GM23338 (cell line): ENCODE measurements around the gene UGT2A3. TPM values are rescaled to one million over a fixed set of nuclear protein-coding genes. Genes with fewer than 3 reads are reported as not detected.

Source experiments
- ATAC-seq: fragments of 200-7000 bp; cut with Tn5 transposase; 3 replicates; pipeline ENCODE4 v1.9.1; 2020
- DNase-seq: peaks from one replicate; pipeline ENCODE4 v3.0.0-alpha.2; 2015; ENCODE audit warnings: low spot score
- H2AFZ ChIP-seq: fragments of 200-600 bp; sonication (generic); 2 replicates; pipeline ENCODE4 v1.8.0; 2016; ENCODE audit warnings: antibody characterized with exemption, mild to moderate bottlenecking, moderate library complexity
- H3F3A ChIP-seq: fragments of 200-600 bp; sonication (generic); replicated peaks from 2 replicates; pipeline ENCODE4 v1.8.0; 2017; ENCODE audit warnings: antibody characterized with exemption, mixed run types, low read depth
- H3K27ac ChIP-seq: fragments of 200-600 bp; sonication (generic); 2 replicates; pipeline ENCODE4 v1.6.1; 2016; ENCODE audit warnings: low read depth
- H3K27me3 ChIP-seq: fragments of 200-600 bp; sonication (generic); 2 replicates; pipeline ENCODE4 v1.8.0; 2016; ENCODE audit warnings: mild to moderate bottlenecking, mixed run types, moderate library complexity; ENCODE audit not compliant: insufficient read depth
- H3K36me3 ChIP-seq: fragments of 200-600 bp; sonication (generic); 2 replicates; pipeline ENCODE4 v1.8.0; 2016; ENCODE audit warnings: mild to moderate bottlenecking; ENCODE audit not compliant: insufficient read depth
- H3K4me1 ChIP-seq: fragments of 200-600 bp; sonication (generic); 2 replicates; pipeline ENCODE4 v1.8.0; 2016; ENCODE audit warnings: mild to moderate bottlenecking, moderate library complexity; ENCODE audit not compliant: insufficient read depth
- H3K4me2 ChIP-seq: fragments of 200-600 bp; sonication (generic); 2 replicates; pipeline ENCODE4 v1.7.1; 2017; ENCODE audit warnings: mixed run types
- H3K4me3 ChIP-seq: fragments of 200-600 bp; sonication (generic); 2 replicates; pipeline ENCODE4 v1.6.1; 2016; ENCODE audit warnings: mixed run types
- H3K79me2 ChIP-seq: fragments of 200-600 bp; sonication (generic); replicated peaks from 2 replicates; pipeline ENCODE4 v1.8.0; 2017; ENCODE audit warnings: mild to moderate bottlenecking; ENCODE audit not compliant: insufficient read depth
- H3K9me2 ChIP-seq: fragments of 200-600 bp; sonication (generic); 2 replicates; pipeline ENCODE4 v1.8.0; 2017; ENCODE audit not compliant: insufficient read depth
- H4K20me1 ChIP-seq: fragments of 200-600 bp; sonication (generic); replicated peaks from 2 replicates; pipeline ENCODE4 v1.8.0; 2017; ENCODE audit warnings: mild to moderate bottlenecking; ENCODE audit not compliant: insufficient read depth
- H3K27ac Mint-ChIP-seq: 2 replicates; pipeline ENCODE4 v1.8.0; 2020; ENCODE audit warnings: inconsistent platforms, mild to moderate bottlenecking, moderate library complexity, mixed read lengths
- H3K27me3 Mint-ChIP-seq: 3 replicates; pipeline ENCODE4 v1.8.0; 2022; ENCODE audit warnings: low read depth, mild to moderate bottlenecking, moderate library complexity, mixed read lengths, inconsistent platforms; ENCODE audit not compliant: insufficient read depth, poor library complexity
- H3K36me3 Mint-ChIP-seq: 3 replicates; pipeline ENCODE4 v1.8.0; 2021; ENCODE audit warnings: low read depth, mild to moderate bottlenecking, inconsistent platforms, moderate library complexity, mixed read lengths
- H3K4me1 Mint-ChIP-seq: 3 replicates; pipeline ENCODE4 v1.8.0; 2020; ENCODE audit warnings: mild to moderate bottlenecking, inconsistent platforms, mixed read lengths
- H3K4me3 Mint-ChIP-seq: 3 replicates; pipeline ENCODE4 v1.8.0; 2021; ENCODE audit warnings: moderate library complexity, mild to moderate bottlenecking, inconsistent platforms, mixed read lengths
- H3K9me3 Mint-ChIP-seq: 3 replicates; pipeline ENCODE4 v1.8.0; 2020; ENCODE audit warnings: moderate library complexity, mild to moderate bottlenecking, inconsistent platforms, mixed read lengths
- CTCF ChIP-seq, 2 experiments: fragments of 200-600 bp in 1 of 2; sonication (generic) in 1 of 2; conservative IDR thresholded peaks; 2 replicates each; pipeline versions ENCODE4 v1.5.1 to v1.6.1; 2016 to 2017; ENCODE audit warnings: antibody characterized with exemption in 2 of 2, low read depth in 2 of 2, mild to moderate bottlenecking in 2 of 2, moderate library complexity in 1 of 2
- EZH2phosphoT487 ChIP-seq: fragments of 200-600 bp; sonication (generic); IDR thresholded peaks from one replicate; pipeline ENCODE4 v1.8.1; 2018; ENCODE audit warnings: antibody characterized with exemption; ENCODE audit not compliant: unreplicated experiment
- JUNB ChIP-seq: IDR thresholded peaks from one replicate; pipeline ENCODE4 v1.6.1; 2016; ENCODE audit warnings: antibody characterized with exemption; ENCODE audit not compliant: unreplicated experiment
- POLR2AphosphoS5 ChIP-seq: IDR thresholded peaks from 2 replicates; pipeline ENCODE4 v1.6.1; 2016; ENCODE audit warnings: antibody characterized with exemption, low read depth
- REST ChIP-seq: IDR thresholded peaks from one replicate; pipeline ENCODE4 v1.6.1; 2018; ENCODE audit warnings: antibody characterized with exemption; ENCODE audit not compliant: unreplicated experiment
- STAT1 ChIP-seq: IDR thresholded peaks from one replicate; pipeline ENCODE4 v1.6.1; 2016; ENCODE audit warnings: antibody characterized with exemption; ENCODE audit not compliant: unreplicated experiment
- ZNF331 ChIP-seq: fragments of 250-450 bp; sonication (Bioruptor Pico); IDR thresholded peaks from 2 replicates; pipeline ENCODE4 v1.5.0; 2020; ENCODE audit warnings: low read depth, mild to moderate bottlenecking, moderate library complexity
- ZNF462 ChIP-seq: fragments of 250-450 bp; sonication (Bioruptor Pico); IDR thresholded peaks from 2 replicates; pipeline ENCODE4 v1.5.0; 2020; ENCODE audit warnings: mild to moderate bottlenecking, moderate library complexity
- polyA plus RNA-seq: library from polyadenylated mRNA; unstranded; fragments of >200 nt; fragmentation: Nextera tagmentation; extraction: Ambion mirVana; gene quantifications from 2 replicates; pipeline ENCODE4 v1.2.1, GENCODE V29; 2016
- total RNA-seq: library from RNA; depleted of rRNA; stranded (reverse); fragments of >200 nt; shearing (Covaris generic); gene quantifications from 2 replicates; pipeline ENCODE4 v1.2.3, GENCODE V29; 2014
- TF ChIP-seq, protein P1 (sequence below): IDR thresholded peaks from 2 replicates; pipeline ENCODE4 v1.6.1; 2016; ENCODE audit warnings: antibody characterized with exemption

The UGT2A3 gene
- total and polyA plus RNA-seq, 2 experiments from 2014 or later = not detected

- H3K27me3 ChIP-seq = no peaks in the 10 kb centered on the region
- peaks cover 3% of the 10 kb centered on the region; the same call in 1 of the 2 replicates for H3F3A ChIP-seq
- peak overlapping the region; percentile 99 for H3K27ac Mint-ChIP-seq
- DNase-seq (peak; percentile 44), ATAC-seq (peak; percentile 18)
- peak overlapping the region; percentile 75; the same call in 1 of the 2 replicates for H2AFZ ChIP-seq
- peak overlapping the region; percentile 90 for H3K27ac ChIP-seq
- peaks cover 3% of the 10 kb centered on the region; the same call in 2 of the 3 replicates for H3K9me3 Mint-ChIP-seq
- H4K20me1 ChIP-seq = no peaks in the 10 kb centered on the region
- H3K4me1 ChIP-seq = peaks cover 34% of the 10 kb centered on the region
- H3K4me2 ChIP-seq = peak overlapping the region; percentile 57
- no peak overlapping the region for H3K4me3 ChIP-seq
- H3K4me3 Mint-ChIP-seq = peak overlapping the region; percentile 62; the same call in 1 of the 3 replicates
- peaks cover 12% of the 10 kb centered on the region; the same call in 1 of the 2 replicates for H3K9me2 ChIP-seq
- H3K4me1 Mint-ChIP-seq = peaks cover 50% of the 10 kb centered on the region
- peaks cover 12% of the 10 kb centered on the region for H3K27me3 Mint-ChIP-seq
- H3K36me3 ChIP-seq = no peaks in the 10 kb centered on the region
- TF ChIP-seq CTCF (conservative IDR thresholded peaks at IDR 0.05; ENCODE audit: low read depth in 2 of 2) = peak; percentile 46 to 58
- no peak for TF ChIP-seq ZNF462 (CRISPR knock-in tag)
- H3K36me3 Mint-ChIP-seq = peaks cover 3% of the 10 kb centered on the region; the same call in 1 of the 3 replicates
- H3K79me2 ChIP-seq = no peaks in the 10 kb centered on the region
Measured at GRCh38 chr4:68904786-68905185, 46.8 kb downstream of the UGT2A3 start.

- Mint-ChIP-seq H3K4me3 (no peak overlapping the region), H3K36me3 (no peaks in the 10 kb centered on the region; the same call in 2 of the 3 replicates), H3K27me3 (no peaks in the 10 kb centered on the region), H3K4me1 (no peaks in the 10 kb centered on the region), H3K9me3 (no peaks in the 10 kb centered on the region), H3K27ac (no peak overlapping the region)
- ATAC-seq (no peak), DNase-seq (no peak)
- H3K36me3 ChIP-seq = no peaks in the 10 kb centered on the region
- H3K79me2 ChIP-seq = no peaks in the 10 kb centered on the region
- no peak overlapping the region for H3K4me2 ChIP-seq
- H3K9me2 ChIP-seq = peaks cover 13% of the 10 kb centered on the region; the same call in 1 of the 2 replicates
- no peaks in the 10 kb centered on the region for H3K4me1 ChIP-seq
- H3K27ac ChIP-seq = no peak overlapping the region
- H2AFZ ChIP-seq = no peak overlapping the region
- H4K20me1 ChIP-seq = no peaks in the 10 kb centered on the region
- H3F3A ChIP-seq = no peaks in the 10 kb centered on the region
- no peaks in the 10 kb centered on the region for H3K27me3 ChIP-seq
- H3K4me3 ChIP-seq = no peak overlapping the region
- TF ChIP-seq STAT1 (no peak), EZH2phosphoT487 (no peak), JUNB (no peak), POLR2AphosphoS5 (no peak), ZNF331 (CRISPR knock-in tag) (no peak), REST (no peak)
- TF ChIP-seq, protein P1, sequence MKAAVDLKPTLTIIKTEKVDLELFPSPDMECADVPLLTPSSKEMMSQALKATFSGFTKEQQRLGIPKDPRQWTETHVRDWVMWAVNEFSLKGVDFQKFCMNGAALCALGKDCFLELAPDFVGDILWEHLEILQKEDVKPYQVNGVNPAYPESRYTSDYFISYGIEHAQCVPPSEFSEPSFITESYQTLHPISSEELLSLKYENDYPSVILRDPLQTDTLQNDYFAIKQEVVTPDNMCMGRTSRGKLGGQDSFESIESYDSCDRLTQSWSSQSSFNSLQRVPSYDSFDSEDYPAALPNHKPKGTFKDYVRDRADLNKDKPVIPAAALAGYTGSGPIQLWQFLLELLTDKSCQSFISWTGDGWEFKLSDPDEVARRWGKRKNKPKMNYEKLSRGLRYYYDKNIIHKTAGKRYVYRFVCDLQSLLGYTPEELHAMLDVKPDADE = no peak
Measured at GRCh38 chr4:68896749-68897148, 54.9 kb downstream of the UGT2A3 start.
